ENCODE measurements around the gene LZTR1. TPM values are rescaled to one million over a fixed set of nuclear protein-coding genes. Genes with fewer than 3 reads are reported as not detected.

The LZTR1 gene
- total RNA-seq, 2 donors from 2014 or later: 25.7 to 66.9 TPM

DNA sequence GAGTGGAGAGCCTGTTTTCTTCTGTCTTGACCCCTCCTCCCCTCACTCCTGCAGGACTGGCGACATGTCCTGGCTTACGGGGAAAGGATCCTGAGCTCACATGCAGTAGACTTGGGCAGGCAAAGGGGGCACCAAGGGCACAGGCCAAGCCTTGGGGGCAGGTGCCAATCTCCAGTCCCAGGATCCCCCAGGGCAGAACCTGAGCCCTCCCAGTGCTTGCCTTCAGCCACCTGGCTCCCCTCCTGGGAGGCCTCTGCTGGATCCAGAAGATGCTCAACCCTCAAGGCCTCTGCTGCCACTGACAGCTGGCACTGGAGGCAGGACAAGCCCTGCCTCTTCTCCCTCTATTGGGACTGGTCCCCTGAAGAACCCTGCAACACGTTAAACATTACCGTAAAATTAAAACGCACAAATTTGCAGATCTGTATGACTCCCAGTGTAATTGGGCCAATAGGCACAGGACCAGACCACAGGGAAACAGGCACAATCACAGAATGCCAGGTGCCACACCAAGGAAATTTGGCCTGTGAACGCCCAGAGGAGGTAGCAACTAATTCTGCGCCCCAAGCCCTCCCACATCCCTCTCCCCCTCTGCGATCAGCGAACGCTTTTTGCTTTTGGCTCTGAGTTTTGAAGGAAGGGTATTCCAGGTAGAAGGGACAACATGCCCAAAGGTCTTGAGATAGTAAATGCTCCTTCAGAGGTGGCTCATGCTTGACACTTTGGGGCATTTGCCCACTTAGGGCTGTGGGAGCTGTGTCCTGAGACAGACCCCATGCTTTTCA is 967 bp upstream of the LZTR1 start:
- H3K4me3 ChIP-seq: peak overlapping the region; percentile 34 to 68
- peak overlapping the region; percentile 70 to 92 (median 88) for H3K27ac ChIP-seq
- 59 to 64% methylated on average over 9 to 10 of the region's 10 CpGs for WGBS, 2 donors
- no peak for DNase-seq
- no peaks in the 10 kb centered on the region for H3K36me3 ChIP-seq (replicated peaks in 1 of 2; ENCODE audit: insufficient read depth in 1 of 2, low read depth in 2 of 2)
- peaks cover 34% of the 10 kb centered on the region for H3K4me1 ChIP-seq
- intact Hi-C loops (cut with DNase I): no loop called here
- TF ChIP-seq, protein P1, sequence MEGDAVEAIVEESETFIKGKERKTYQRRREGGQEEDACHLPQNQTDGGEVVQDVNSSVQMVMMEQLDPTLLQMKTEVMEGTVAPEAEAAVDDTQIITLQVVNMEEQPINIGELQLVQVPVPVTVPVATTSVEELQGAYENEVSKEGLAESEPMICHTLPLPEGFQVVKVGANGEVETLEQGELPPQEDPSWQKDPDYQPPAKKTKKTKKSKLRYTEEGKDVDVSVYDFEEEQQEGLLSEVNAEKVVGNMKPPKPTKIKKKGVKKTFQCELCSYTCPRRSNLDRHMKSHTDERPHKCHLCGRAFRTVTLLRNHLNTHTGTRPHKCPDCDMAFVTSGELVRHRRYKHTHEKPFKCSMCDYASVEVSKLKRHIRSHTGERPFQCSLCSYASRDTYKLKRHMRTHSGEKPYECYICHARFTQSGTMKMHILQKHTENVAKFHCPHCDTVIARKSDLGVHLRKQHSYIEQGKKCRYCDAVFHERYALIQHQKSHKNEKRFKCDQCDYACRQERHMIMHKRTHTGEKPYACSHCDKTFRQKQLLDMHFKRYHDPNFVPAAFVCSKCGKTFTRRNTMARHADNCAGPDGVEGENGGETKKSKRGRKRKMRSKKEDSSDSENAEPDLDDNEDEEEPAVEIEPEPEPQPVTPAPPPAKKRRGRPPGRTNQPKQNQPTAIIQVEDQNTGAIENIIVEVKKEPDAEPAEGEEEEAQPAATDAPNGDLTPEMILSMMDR (IDR thresholded peaks at IDR 0.05): no peak
- TF ChIP-seq POLR2A (IDR thresholded peaks at IDR 0.05): no peak
- no peaks in the 10 kb centered on the region for H3K27me3 ChIP-seq
- ATAC-seq: no peak
- no peaks in the 10 kb centered on the region for H3K9me3 ChIP-seq

DNA sequence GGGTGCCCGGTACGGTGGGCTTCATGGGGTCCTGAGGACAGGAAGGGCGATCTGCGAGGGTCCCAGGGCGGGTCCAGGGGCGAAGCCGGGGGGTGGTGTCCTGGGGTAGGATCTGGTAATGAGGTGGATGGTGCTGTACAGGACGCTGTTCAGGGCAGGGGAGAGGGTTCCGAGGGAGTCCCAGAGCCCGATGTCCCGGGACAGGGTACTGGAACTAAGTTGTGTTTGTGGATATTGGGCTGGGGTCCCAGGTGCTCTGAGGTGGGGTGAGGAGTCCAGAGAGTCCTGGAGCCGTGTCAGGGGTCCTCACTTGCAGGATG is 426 bp downstream of the LZTR1 start:
- TF ChIP-seq POLR2A (IDR thresholded peaks at IDR 0.05): no peak
- TF ChIP-seq, protein P1 (IDR thresholded peaks at IDR 0.05): no peak
- H3K9me3 ChIP-seq: no peaks in the 10 kb centered on the region
- intact Hi-C loops (cut with DNase I): no loop called here
- 0 to 1% methylated on average over 9 to 12 of the region's 12 CpGs for WGBS, 2 donors
- peak overlapping the region; percentile 34 to 68 for H3K4me3 ChIP-seq
- peak overlapping the region in 3 of 4 donors; percentile 86 to 92 (median 91) for H3K27ac ChIP-seq
- ATAC-seq: no peak
- no peak for DNase-seq
- H3K4me1 ChIP-seq: peaks cover 34% of the 10 kb centered on the region
- no peaks in the 10 kb centered on the region for H3K27me3 ChIP-seq
- peaks cover 0 to 2% of the 10 kb centered on the region in 2 donors for H3K36me3 ChIP-seq (replicated peaks in 1 of 2; ENCODE audit: insufficient read depth in 1 of 2, low read depth in 2 of 2)

DNA sequence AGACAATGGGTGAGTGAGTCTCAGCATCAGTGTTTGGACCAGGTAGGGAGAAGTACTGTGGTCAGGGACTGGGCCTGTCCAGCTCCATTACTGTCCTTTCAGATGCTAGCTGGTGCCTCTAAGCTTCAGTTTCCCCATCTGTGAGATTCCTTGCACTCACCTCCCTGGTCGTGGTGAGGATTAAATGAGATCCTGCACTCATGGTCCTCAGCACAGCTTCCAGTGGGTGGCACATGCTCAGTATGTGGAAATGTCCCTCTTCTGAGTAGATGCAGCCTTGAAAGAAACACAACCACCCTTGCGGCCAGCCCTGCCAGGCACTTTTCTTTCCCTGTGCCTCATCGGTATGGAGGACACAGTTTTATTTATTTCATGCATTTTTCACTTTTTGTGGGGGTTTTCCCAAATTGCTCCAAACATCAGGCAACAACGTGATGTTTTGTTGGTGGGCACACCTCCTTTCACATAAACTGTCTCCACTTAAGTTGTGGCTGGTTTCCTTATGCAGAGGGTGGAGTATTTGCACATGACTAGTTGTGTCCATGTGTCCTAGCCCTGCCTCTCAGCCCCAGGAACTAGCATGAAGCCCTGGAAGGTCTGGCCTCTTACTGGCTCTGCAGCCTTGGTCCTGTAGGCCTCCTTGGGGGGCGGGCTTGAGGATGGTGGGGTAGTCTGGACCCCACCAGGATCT is 1.1 kb downstream of the LZTR1 start:
- no peak overlapping the region for H3K4me3 ChIP-seq
- H3K4me1 ChIP-seq: peaks cover 34% of the 10 kb centered on the region
- ATAC-seq (no peak), DNase-seq (no peak)
- no peaks in the 10 kb centered on the region for H3K9me3 ChIP-seq
- H3K27me3 ChIP-seq: no peaks in the 10 kb centered on the region
- H3K27ac ChIP-seq: no peak overlapping the region
- peaks cover 0 to 2% of the 10 kb centered on the region in 2 donors for H3K36me3 ChIP-seq (replicated peaks in 1 of 2; ENCODE audit: insufficient read depth in 1 of 2, low read depth in 2 of 2)
- intact Hi-C loops (cut with DNase I): no loop called here
- TF ChIP-seq POLR2A (IDR thresholded peaks at IDR 0.05): no peak
- TF ChIP-seq, protein P1 (IDR thresholded peaks at IDR 0.05): no peak
- WGBS, 2 donors: 63 to 64% methylated on average over 4 to 5 of the region's 5 CpGs

DNA sequence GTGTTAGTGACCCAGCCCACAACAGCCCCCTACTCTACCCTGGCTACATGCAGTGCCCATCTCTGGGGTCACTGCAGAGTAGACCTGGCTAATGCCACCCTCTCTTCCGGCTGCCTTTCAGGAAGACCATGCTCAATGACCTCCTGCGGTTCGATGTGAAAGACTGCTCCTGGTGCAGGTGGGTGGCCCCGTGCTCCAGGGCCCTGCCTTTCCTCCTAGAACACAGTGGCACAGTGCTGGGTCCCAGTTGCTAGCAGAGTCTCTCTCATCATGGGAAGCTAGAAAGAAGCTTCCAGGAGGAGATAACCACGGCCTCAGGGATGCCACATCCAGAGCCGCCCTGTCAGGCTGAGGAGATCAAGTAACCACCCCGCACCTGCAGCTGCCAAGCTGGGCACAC is 3.6 kb downstream of the LZTR1 start:
- WGBS, 2 donors: 91 to 93% methylated on average over 4 to 7 of the region's 7 CpGs
- H3K4me1 ChIP-seq: peaks cover 20% of the 10 kb centered on the region
- intact Hi-C loops (cut with DNase I): no loop called here
- TF ChIP-seq, protein P1 (IDR thresholded peaks at IDR 0.05): no peak
- no peak for TF ChIP-seq POLR2A (IDR thresholded peaks at IDR 0.05)
- no peak overlapping the region for H3K4me3 ChIP-seq
- ATAC-seq (no peak), DNase-seq (no peak)
- no peak overlapping the region for H3K27ac ChIP-seq
- no peaks in the 10 kb centered on the region for H3K27me3 ChIP-seq
- H3K9me3 ChIP-seq: no peaks in the 10 kb centered on the region
- H3K36me3 ChIP-seq (replicated peaks in 1 of 2; ENCODE audit: insufficient read depth in 1 of 2, low read depth in 2 of 2): peaks cover 0 to 2% of the 10 kb centered on the region in 2 donors
